GM18858 (cell line): ENCODE measurements around the gene ELMO1.

Experiments used
- ATAC-seq: cut with Tn5 transposase; IDR thresholded peaks from one replicate; pipeline ENCODE4 v1.9.1; 2021; ENCODE audit not compliant: unreplicated experiment

Gene ELMO1

DNA sequence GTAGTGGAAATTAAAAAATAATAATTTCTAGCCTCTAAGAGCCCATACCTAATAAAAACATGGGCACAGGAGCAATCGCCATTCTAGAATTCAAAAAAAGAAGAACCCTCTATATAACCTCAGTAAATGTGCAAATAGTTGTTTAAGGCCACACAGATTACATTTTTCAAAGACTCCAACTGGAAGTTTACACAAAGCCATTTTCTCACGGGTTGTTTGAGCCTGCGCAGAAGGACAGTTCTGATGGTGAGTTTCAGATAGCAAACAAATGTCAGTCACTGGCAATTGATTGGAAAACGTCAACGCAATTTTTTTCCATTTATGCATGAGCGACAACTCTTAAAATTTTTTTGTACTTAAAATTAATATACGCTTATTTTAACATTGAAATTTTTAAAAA is 23.0 kb upstream of the ELMO1 start:
- ATAC-seq, result no peak

DNA sequence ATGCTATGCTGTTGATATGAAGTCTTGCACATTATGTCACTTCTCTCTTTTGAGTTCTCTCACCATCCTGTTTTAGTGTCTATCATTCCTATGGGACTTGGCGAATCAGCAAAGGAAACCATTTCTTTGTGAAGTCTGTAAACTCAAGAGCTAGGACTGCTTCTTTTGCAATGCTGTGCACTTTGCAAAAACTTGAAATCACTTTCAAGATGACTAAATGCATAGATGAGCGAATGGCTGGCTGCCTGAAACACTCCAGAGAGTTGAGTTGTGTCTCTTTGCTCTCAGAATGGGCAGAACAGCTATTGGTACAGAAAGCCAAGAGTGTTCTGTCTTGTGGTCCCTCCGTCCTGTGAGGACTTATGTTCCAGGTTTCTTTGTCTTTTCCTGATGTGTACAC is 18.3 kb upstream of the ELMO1 start:
- ATAC-seq, result peak; percentile 68

DNA sequence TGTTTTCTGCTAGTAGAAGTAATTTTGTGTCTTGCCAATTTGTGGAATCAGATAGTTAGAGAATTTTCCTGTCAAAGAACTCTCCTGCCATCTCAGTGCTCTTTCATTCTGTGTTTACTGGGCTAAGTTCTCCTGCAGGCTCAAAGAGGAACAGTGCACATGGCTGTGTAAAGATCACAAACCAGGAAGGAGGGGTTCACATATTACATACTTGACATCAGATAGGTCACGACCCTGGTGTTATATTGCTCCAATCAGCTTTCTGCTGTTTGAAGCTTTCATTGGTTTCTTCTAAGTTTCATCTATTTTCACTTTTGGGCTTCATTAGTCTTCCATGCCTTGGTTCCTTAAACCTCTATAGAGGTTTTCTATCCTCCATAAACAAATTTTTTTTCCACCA is 13.5 kb upstream of the ELMO1 start:
- no peak for ATAC-seq

DNA sequence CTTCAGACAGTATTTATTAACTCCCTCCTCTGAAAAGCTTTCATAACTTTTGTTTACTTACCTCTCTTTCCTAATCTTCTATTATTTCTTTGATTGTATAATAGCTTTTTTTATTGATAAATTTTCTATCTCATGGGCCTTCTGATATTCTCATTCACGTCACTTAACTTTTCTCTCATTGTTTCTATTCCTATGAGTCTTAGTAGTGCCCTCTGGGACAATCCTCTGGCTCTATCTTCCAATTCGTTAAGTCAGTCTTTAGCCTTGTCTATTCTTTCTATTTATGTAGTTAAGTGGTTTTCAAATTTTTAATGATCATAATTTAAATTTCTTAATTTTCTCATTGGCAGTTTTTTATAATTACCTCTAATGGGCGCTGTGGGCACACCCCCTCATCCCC is 6.4 kb upstream of the ELMO1 start:
- ATAC-seq, result no peak

DNA sequence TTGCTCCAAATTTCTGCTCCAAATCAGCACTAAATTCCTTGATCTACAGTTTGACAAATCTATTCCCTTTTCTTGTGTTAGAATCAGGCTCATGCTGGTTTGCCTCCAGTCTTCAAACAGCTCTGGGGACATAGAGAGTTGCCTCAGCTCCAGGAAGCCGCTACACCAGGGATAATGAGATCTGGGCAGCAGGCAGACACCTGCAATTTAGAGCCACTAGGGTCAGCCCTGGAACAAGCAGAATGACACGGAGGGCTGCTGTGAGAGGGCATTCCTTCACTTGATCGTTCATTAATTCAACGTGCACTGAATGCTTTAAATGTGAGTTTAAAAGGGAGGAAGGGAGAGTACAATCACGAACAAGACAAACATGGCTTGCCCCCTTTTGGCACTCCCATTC is 3.7 kb upstream of the ELMO1 start:
- ATAC-seq, result no peak

DNA sequence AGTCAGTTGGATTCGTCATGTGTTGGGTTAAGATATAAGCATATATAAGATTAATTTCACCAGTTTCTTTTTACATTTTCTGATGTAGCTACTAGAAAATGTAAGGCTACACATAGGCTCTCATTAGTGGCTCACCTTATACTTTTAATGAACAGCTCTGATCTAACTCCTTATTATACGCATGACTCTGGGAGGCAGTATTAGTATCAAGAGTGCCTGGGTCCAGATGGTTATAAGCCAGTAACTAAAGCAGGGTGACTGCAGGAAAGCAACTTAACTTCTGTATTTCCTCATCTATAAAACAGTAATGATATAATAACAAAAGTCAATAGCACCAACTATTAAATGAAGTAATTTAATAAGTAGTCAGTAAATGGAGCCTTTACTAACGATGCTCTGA is 1.4 kb upstream of the ELMO1 start:
- no peak for ATAC-seq

DNA sequence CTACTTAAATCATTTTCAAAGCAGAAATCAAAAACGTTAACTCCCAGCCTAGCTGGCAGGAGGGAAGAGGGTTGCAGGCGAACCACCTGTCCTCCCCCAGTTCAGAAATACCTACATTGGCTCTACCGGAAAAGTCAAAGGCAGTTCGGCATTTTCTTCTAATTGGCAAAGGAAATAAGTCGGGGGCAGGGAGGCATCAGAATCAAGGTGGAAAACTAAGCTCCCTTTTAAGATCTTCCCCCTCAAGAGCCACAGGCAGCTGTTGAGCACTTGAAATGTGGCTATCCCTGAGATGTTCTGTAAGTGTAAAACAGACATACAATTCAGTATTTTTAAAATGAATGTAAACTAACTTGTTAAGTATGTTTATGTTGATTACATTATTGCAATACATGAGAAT is 957 bp upstream of the ELMO1 start:
- ATAC-seq, result no peak

DNA sequence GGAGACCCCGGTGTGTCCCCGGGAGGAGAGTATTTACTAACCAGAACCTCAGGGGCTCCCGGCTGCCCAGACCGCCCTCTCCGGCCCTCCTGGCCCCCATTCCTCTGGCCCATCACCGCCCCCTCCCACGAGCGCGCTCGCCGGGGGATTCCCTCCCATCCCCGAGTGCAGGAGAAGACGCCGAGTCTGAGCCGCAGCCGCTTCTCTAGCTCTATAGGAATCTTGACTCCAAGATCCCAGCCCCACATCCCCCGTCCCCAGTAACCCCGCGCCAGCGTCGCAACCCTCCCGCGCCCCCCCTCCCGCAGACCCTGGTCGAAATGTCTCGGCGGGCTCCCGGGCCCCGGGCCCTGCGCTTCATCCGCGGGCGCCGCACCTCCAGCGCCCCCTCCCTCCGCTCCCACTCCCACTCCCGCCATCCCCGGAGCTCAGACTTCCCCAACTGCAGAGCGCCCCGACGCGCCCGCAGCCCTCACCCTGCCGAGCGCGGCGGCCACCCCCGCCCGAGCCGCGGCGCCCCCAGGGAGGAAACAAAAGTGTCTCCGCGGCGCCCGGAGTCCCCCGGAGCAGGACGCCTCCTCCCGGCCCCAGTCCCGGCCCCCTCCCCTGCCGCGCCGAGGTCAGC is 541 bp downstream of the ELMO1 start:
- ATAC-seq, result peak; percentile 2

DNA sequence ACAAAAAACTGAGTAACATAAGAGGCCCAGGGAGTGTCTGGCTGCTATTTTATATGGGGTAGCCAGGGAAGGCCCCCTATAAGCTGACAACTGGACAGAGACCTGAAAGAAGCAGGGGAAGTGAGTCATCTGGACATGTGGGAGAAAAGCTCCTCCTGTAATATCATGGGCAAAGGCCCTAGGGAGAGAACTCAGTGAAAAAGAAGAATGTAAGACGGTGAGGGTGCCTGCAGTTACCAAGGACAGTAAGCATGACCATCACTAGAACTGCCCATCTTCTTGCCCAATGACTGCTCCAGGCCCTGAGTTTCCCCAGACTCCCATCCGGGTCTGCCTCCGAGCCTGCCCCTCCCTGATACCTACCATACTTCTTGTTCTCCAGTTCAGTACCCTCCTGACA is 2.3 kb downstream of the ELMO1 start:
- no peak for ATAC-seq

DNA sequence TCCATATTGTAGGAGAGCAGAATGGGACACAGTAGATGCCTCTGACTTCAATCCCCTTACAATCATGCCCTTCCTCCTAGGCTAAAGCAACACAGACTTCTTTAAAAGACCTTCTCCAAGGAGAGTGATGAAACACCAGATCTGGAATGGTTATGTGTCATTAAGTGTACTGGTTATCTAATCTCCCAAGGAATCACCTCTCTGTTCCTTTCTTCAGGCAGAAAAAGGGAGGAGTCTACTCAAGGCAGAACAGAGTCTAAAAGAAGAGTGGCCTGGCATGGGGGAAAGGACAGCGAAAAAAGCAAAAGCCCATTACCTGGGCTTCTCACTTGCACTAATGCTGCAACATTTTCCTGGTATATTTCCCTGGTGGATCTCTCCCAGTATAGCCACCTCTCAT is 2.9 kb downstream of the ELMO1 start:
- no peak for ATAC-seq

DNA sequence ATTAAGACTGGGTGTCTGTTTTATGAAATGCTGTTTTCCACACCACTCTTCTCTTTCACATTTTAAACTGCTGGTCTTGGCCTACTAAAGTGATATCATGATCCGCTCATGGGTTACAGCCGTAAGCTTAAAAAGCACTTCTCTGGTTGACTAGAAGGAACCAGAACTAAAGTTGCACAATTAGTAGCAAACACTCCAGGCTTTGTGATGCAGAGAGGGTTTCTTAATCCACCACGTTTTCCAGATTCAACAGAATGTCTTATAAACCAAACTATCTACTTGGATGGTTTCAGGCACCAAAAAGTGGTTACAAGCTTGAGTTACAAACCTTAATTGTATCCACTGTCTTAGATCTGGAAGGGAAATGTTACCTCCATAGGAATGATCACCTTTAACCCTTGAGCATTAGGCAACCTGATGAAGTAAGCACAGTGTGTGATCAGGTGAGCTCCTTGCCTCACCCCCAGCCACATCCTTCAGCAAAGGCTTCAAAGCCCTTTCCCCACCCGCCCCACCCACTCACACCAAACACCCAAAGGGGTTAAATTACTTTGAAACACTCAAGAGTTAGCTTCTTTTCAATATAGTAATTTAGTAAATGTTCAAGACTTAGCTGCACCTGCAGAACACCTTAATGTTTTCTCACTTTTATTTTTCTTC is 3.5 kb downstream of the ELMO1 start:
- ATAC-seq, result no peak

DNA sequence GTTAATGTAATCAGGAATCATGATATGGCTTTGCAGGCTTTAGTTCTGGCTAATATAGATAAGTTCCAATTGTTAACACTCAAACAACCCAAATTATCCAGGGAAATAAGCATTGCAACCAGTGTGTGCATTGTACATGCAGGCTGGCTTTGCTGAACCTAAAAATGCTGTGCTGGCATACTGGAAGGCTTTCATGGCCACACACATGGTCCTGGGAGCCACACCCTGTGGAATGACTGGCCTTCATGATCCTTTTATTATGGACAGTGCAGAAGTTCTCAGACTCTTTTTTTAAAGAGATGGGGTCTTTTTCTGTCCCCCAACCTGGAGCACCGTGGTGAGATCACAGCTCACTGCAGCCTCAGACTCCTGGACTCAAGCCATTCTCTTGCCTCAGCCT is 5.0 kb downstream of the ELMO1 start:
- no peak for ATAC-seq

DNA sequence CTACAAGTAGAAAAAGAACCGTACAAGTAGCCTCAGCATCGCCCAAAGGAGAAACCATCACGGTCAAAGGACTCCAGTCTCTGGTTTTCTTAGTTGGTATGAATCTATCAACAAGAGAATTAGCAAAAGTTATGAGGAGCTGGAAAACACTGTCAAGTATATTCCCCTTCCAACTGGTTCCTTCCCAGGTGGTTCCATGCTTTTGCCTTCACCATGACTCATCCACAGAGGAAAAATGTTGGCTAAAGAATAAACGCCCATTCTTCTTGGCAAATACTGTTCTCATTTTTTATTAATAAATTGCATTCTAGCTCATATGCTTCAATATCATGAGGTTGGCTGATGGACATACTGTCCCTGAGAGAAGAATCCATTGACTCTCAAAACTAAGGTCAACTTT is 6.4 kb downstream of the ELMO1 start:
- ATAC-seq, result no peak

DNA sequence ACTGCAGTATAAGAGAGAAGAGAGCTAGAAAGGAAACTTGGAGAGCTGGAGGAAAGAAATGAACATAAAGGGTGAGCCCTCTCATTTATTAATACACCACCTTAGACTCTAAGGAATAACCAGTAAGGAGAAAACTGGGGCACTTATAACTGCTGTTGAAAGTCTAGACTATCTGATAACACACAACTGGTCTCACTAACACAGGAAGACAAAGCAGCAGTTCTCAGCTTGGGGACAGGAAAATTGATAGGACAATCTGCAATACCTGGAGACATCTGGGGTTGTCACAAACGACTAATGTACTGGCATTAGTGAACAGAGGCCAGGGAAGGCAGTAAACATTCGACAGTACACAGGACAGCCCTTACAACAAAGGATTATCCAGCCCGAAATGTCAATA is 6.8 kb downstream of the ELMO1 start:
- no peak for ATAC-seq

DNA sequence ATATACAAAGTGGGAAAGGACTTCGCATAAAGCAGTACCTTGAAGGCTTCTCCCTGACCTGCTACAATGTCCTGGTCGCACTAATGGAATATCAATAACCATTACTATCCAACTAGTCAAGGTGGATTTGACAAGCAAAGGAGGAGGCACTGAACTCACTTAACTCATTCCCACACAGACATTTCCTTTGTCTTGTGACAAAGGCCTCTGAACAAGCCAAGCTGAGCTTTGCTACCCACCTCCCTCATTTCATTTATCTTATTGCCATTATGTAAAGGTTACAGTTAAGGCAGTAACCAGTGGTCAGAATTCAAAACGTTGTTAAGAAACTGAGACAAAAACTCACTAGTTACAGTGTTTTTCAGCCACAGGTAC is 7.3 kb downstream of the ELMO1 start:
- ATAC-seq, result no peak

DNA sequence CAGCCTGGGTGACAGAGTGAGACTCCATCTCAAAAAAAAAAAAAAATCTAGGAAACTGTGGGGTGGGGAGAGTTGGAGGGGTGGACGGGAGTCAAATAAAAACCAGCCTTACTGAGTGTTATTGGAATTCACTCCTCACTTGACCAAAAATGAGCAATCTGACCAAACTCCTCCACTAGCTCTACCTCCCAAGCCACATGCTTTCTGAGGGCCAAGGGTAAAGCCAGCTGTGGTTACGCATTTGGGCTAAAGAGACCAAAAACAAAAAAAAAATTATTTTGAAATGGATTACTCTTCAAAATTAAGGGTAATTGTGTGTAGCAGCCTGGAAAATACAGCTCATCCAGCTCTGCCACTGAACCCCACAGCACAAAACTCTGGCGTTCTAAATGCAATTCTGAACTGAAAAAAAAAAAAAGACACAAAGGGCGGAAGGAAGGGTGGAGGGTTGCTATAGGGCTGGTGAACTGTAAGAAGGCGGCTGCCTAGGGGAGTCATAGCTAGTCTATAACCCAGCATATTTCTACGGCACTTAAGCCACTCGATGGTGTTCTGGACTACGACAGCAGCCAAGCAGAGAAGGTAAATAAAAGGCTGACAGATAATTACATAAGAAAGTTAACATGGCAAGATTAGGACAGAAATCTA is 7.8 kb downstream of the ELMO1 start:
- ATAC-seq, result no peak

DNA sequence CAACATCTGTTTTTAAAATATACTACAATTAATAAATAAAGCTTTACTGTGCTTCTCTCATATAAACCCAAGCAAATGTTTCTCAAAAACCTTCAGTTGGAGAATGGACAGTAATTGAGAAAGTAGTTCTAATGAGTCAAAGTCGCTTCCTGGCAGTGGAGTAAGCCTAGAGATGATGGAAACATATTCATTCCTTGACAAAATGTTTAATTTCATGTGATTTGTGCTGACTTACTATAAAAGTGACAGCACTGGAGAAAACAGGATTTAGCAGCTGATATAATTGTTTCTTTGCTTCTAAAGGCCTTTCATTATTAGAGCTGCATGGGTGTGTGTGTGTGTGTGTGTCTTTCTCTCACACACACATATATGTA is 9.0 kb downstream of the ELMO1 start:
- ATAC-seq, result no peak

DNA sequence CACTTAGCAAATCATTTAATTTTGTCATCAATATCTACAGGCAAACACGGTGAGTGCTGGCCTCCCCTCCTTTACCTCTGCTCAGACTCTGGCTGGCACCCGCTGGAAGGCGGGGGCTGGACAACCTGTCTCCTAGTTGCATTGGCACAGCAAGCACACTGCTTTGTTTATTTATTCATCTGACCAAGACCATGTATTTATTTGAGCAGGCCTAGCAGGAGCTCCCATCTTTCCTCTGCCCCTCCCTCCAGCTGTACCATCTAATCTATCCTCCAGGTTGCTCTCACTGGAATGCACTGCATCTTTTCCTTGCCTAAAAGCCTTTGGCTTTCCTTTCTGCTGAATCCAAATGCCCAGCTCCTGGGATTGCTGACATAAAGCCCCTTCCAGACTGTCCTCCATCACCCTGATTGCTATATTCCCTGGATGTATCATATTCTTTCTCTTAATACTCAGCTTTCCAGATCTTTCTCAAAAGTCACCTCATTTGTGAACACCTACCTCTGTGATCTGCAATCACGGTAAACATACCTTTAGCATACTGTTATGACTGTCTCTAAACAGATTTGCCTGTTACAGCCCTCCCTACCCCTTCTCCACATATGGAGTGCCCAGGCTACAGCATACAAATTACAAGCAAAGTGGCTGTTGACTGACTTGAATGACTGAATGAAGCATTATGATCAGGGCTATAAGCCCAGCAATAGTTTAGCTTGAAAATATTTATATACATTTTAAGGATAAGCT is 9.6 kb downstream of the ELMO1 start:
- no peak for ATAC-seq

DNA sequence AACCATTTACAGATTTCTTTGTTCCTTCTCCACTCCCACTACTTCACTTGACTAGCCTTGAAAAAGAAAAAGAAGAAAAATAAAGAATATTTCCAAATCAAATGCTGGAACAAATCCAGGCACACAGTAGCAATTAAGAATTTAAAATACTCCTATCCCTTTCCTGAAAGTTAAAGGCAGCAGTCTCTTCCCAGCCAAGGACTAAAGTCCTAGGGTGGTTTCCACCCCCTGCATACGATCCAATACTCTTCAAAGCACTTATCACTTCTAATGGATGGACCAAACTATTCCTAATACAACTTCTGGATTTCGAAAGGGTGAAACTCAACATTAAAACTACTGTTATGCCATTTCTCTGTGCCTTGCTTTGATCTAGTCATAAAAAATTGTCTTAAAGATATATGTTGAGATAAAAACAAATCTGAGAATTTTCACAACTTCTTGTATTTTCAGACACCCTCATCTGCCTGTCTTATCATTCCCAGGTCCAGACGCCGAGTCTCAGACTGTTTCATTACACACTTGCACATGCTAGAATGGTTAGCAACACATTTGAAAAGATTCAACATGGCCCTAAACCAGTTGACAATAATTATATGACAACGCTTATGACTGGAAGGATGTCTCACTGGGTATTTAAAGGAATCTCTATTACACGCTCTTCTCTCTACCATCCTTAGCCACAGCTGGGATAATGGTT is 13.4 kb downstream of the ELMO1 start:
- no peak for ATAC-seq

DNA sequence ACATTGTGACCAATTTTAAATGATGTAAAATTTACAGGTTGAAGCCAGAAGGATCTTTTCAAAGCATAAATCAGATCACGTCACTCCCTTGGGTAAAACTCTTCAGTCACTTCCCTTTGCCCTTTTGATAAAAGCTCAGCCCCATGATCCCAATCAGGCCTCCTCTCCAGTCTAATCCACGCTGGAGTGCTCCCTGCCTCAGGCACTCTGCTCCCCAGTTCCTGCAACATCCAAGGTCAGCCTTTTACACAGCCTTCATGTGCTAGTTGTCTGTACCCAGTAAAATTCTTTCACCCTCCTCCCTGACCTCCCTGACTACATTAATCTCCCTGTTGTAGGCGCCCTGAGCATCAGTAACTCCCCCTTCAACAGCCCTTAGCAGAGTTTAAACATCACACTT is 14.1 kb downstream of the ELMO1 start:
- ATAC-seq, result no peak

DNA sequence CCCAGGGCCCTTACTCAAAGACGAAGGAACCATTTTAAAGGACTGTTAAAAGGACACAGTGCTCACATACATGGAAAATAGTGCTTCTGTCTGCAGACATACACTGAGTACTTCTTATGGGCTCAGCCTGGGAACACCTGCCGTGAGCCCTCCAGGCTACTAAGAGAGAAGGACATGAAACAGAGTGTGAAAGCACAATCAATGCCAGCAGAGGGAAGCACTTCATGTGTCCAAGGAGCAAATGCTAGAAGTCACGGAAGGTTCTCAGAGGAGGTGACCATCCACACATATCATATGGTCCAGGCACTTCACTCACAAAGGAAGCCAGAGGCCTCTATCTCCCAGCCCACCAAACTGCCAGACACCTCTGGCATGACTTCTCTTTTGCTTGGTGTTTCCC is 15.5 kb downstream of the ELMO1 start:
- no peak for ATAC-seq
